Stimulated activated CD4-positive, alpha-beta T cell treated with anti-CD3 and anti-CD28 coated beads, TNF-alpha, amount 100 ng/mL, for 4 hours (primary cell): ENCODE measurements around the gene IMP3.

Source experiments
- DNase-seq, 3 experiments: peaks; one replicate each; pipeline ENCODE4 v3.0.0-alpha.2; 2020; ENCODE audit warnings: low read depth in 3 of 3

The IMP3 gene

GRCh38 chr15:75672646-75673425 is 32.8 kb upstream of the IMP3 start:
- DNase-seq: no peak

GRCh38 chr15:75671730-75672602 is 31.9 kb upstream of the IMP3 start:
- DNase-seq: no peak

- DNase-seq: no peak
Observed at GRCh38 chr15:75669879-75670212, 29.8 kb upstream of the IMP3 start.

- DNase-seq: no peak
Observed at GRCh38 chr15:75669191-75669878, 29.3 kb upstream of the IMP3 start.

- DNase-seq: no peak
Observed at GRCh38 chr15:75666823-75667501, 26.9 kb upstream of the IMP3 start.

- no peak for DNase-seq
Observed at GRCh38 chr15:75663931-75664421, 24.0 kb upstream of the IMP3 start.

- no peak for DNase-seq
Observed at GRCh38 chr15:75662823-75663519, 22.9 kb upstream of the IMP3 start.

GRCh38 chr15:75661756-75662140 is 21.7 kb upstream of the IMP3 start:
- no peak for DNase-seq

- DNase-seq: no peak
Observed at GRCh38 chr15:75661100-75661755, 21.2 kb upstream of the IMP3 start.

- no peak for DNase-seq
Observed at GRCh38 chr15:75659928-75660645, 20.1 kb upstream of the IMP3 start.

GRCh38 chr15:75659141-75659771 is 19.2 kb upstream of the IMP3 start:
- no peak for DNase-seq

GRCh38 chr15:75656813-75657212 is 16.8 kb upstream of the IMP3 start:
- no peak for DNase-seq

GRCh38 chr15:75656331-75656730 is 16.3 kb upstream of the IMP3 start:
- DNase-seq: no peak

- DNase-seq: no peak
Observed at GRCh38 chr15:75655931-75656330, 15.9 kb upstream of the IMP3 start.

- no peak for DNase-seq
Observed at GRCh38 chr15:75654201-75654907, 14.3 kb upstream of the IMP3 start.

- DNase-seq: no peak
Observed at GRCh38 chr15:75653347-75653913, 13.4 kb upstream of the IMP3 start.

GRCh38 chr15:75651810-75652543 is 12.0 kb upstream of the IMP3 start:
- DNase-seq: no peak
